Glutamatergic neuron (in vitro differentiated cells): Measurements from ENCODE around the gene SMG6. TPM values are rescaled to one million over a fixed set of nuclear protein-coding genes. Genes with fewer than 3 reads are reported as not detected.

Source experiments
- DNase-seq: peaks from one replicate; pipeline ENCODE4 v3.0.0; 2022
- H3K27ac Mint-ChIP-seq: one replicate; pipeline ENCODE4 v1.8.0; 2020; ENCODE audit warnings: mild to moderate bottlenecking, mixed read lengths, inconsistent platforms; ENCODE audit not compliant: unreplicated experiment
- H3K27me3 Mint-ChIP-seq: one replicate; pipeline ENCODE4 v1.8.0; 2020; ENCODE audit warnings: mild to moderate bottlenecking, moderate library complexity, mixed read lengths, inconsistent platforms; ENCODE audit not compliant: unreplicated experiment
- H3K36me3 Mint-ChIP-seq: one replicate; pipeline ENCODE4 v1.8.0; 2020; ENCODE audit warnings: mild to moderate bottlenecking, mixed read lengths, inconsistent platforms; ENCODE audit not compliant: unreplicated experiment
- H3K4me1 Mint-ChIP-seq: one replicate; pipeline ENCODE4 v1.8.0; 2020; ENCODE audit warnings: mild to moderate bottlenecking, low read depth, mixed read lengths, inconsistent platforms; ENCODE audit not compliant: unreplicated experiment
- H3K4me3 Mint-ChIP-seq: one replicate; pipeline ENCODE4 v1.8.0; 2020; ENCODE audit warnings: mild to moderate bottlenecking, mixed read lengths, inconsistent platforms; ENCODE audit not compliant: unreplicated experiment
- H3K9me3 Mint-ChIP-seq: one replicate; pipeline ENCODE4 v1.8.0; 2020; ENCODE audit warnings: mild to moderate bottlenecking, moderate library complexity, mixed read lengths, inconsistent platforms; ENCODE audit not compliant: unreplicated experiment
- CTCF ChIP-seq: fragments of 200-600 bp; sonication (generic); IDR thresholded peaks from one replicate; pipeline ENCODE4 v1.5.0; 2021; ENCODE audit not compliant: partially characterized antibody, unreplicated experiment
- total RNA-seq: library from RNA; stranded (reverse); fragmentation: NEBNext Ultra II Directional; extraction: Animal tissue kit (Norgen Biotek cat#: 25700); gene quantifications from one replicate; pipeline ENCODE4 v1.2.1, GENCODE V29; 2021; ENCODE audit not compliant: unreplicated experiment

Gene SMG6
- total RNA-seq, 1 donor from 2014 or later, result 42.7 TPM

GRCh38 chr17:2125013-2125535 is 178.5 kb downstream of the SMG6 start:
- peaks cover 1% of the 10 kb centered on the region for H3K27me3 Mint-ChIP-seq
- H3K36me3 Mint-ChIP-seq, result no peaks in the 10 kb centered on the region
- peaks cover 14% of the 10 kb centered on the region for H3K4me1 Mint-ChIP-seq
- peaks cover 2% of the 10 kb centered on the region for H3K9me3 Mint-ChIP-seq
- H3K27ac Mint-ChIP-seq, result no peak overlapping the region
- no peak for TF ChIP-seq CTCF
- DNase-seq, result no peak
- H3K4me3 Mint-ChIP-seq, result no peak overlapping the region

GRCh38 chr17:2124391-2124790 is 179.2 kb downstream of the SMG6 start:
- Mint-ChIP-seq H3K4me1 (peaks cover 14% of the 10 kb centered on the region), H3K9me3 (peaks cover 2% of the 10 kb centered on the region), H3K36me3 (no peaks in the 10 kb centered on the region), H3K27ac (no peak overlapping the region), H3K27me3 (peaks cover 1% of the 10 kb centered on the region), H3K4me3 (no peak overlapping the region)
- DNase-seq, result no peak
- TF ChIP-seq CTCF, result no peak

GRCh38 chr17:2123375-2124251 is 180.0 kb downstream of the SMG6 start:
- DNase-seq, result no peak
- H3K4me3 Mint-ChIP-seq, result no peak overlapping the region
- H3K27ac Mint-ChIP-seq, result no peak overlapping the region
- TF ChIP-seq CTCF, result no peak
- peaks cover 2% of the 10 kb centered on the region for H3K9me3 Mint-ChIP-seq
- peaks cover 14% of the 10 kb centered on the region for H3K4me1 Mint-ChIP-seq
- peaks cover 1% of the 10 kb centered on the region for H3K27me3 Mint-ChIP-seq
- no peaks in the 10 kb centered on the region for H3K36me3 Mint-ChIP-seq

GRCh38 chr17:2122641-2123302 is 180.8 kb downstream of the SMG6 start:
- DNase-seq, result no peak
- peaks cover 14% of the 10 kb centered on the region for H3K4me1 Mint-ChIP-seq
- peaks cover 1% of the 10 kb centered on the region for H3K27me3 Mint-ChIP-seq
- no peak for TF ChIP-seq CTCF
- no peaks in the 10 kb centered on the region for H3K36me3 Mint-ChIP-seq
- H3K9me3 Mint-ChIP-seq, result peaks cover 2% of the 10 kb centered on the region
- H3K27ac Mint-ChIP-seq, result no peak overlapping the region
- no peak overlapping the region for H3K4me3 Mint-ChIP-seq
